ENCODE measurements around the gene SH3BP4.

DNA sequence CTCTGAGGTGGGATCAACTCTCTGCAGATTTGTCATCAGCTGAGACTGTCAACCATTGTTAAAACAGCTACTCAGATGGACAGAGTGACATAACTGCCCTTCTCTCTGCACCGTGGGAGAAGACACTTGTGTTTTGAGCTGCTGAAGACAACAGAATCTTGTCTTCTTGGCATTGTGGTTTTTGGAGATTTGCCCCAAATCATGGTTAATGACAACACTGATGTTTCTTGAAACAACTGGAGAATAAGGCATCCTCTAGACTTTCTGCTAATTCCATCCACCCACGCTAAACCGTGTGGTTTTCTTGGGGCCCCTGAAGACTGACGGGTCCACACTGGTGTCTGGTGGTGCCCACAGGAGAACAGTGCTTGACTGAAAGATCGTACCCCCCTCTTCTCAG is 39.5 kb downstream of the SH3BP4 start:
- TF ChIP-seq GATA2 (IDR thresholded peaks at IDR 0.05; ENCODE audit: low read depth, low read length) (no peak), GATA3 (IDR thresholded peaks at IDR 0.05; ENCODE audit: low read depth, low read length) (no peak)

Measured in SH-SY5Y (cell line).